Inferior parietal cortex (tissue), 1 donor: Measurements from ENCODE around the gene STX18.
"Not testable (repeated sequence)": the region's sequence is repeated elsewhere in the genome, so short reads cannot be mapped to it uniquely, and the experiment has no call there.

Experiments
- DNase-seq: peaks from one replicate; pipeline ENCODE4 v3.0.0-alpha.2; 2016; ENCODE audit errors: extremely low spot score

Gene STX18

DNA sequence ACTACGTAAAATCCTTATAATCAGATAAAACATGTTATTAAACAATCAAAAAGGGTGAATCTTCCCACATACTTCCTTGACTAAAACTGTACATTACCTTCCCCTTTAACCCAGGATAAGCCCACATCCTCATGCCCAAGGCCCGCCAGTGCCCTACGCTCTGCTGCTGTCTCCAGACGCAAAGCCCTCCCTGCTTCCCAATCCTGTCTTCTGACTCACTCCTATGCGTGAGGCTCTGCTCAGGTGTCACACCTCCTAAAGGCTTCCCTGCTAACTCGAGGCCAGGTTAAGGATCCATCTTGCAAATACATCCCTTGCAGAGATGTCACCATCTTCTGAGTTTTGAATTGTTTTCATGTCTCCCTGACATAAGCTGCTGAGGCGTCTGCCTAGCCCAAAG, 61.6 kb downstream of the STX18 start:
- DNase-seq, result no peak

DNA sequence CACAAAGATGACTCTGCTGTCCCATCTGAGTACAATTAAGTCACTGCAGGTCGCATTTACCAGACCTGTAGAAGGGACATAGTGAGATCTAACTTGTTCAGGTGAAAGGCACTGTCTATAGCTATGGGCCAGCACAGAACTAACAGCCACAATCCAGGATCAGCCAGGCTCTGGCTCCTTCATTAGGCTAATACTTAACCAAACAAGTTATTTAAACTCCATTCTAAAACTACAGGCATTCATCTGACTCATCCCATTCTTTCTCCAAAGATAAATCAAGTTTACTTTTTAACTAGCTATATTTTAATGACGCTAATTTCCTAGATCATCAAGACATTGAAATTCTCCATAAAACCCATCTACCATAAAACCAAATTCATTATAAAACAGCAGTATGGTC, 62.5 kb downstream of the STX18 start:
- no peak for DNase-seq

DNA sequence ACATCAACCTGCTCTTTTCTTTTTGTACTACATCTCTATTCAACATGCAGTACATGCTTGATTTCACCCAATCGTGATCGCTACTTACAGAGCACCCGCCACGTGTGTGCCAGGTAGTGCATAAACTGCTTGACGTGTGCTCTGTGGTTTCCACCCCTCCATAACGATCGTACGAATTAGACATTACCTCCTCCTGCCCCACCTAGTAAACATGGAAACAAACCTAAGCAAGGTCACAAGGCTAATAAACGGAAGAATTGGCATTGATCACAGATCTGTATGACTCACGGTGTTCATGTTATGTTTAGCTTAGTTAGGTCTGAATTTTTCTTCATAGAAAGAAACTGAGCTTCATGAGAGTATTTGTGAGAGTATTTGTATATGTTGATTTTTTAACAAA, 64.1 kb downstream of the STX18 start:
- DNase-seq, result no peak

DNA sequence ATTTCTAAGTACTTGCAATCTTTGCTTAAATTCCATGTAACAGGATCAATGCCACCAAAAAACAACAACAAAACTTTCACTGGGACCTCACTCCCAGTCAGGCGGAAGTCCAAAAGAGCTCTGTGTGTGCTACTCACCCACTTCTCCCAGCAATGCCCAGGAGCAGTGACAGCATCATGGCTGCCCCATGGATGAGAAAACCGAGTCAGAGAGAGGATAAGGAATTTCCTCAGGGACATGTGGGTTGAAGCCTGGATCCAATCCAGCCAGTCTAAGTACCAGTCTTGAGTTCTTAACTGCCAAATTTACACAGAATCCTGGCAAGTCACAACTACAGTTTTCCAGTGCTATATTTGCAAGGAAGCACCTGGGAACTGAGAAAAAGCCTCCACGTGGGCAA, 64.5 kb downstream of the STX18 start:
- no peak for DNase-seq

DNA sequence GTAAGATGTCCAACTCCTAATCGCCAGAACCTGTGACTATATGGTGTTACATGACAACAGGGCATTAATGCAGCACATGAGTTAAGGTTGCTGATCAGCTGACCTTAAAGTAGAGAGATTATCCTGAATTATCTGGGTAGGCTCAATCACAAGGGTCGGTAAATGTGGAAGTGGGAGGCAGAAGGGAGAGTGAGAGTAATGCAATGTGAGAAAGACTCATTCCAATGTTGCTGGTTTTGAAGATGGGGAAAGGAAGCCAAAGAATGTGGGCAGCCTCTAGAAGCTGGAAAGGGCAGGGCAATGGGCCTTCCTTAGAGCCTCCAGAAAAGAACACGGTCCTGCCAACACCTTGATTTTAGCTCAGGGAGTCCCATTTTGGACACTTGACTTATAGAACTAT, 67.4 kb downstream of the STX18 start:
- no peak for DNase-seq

DNA sequence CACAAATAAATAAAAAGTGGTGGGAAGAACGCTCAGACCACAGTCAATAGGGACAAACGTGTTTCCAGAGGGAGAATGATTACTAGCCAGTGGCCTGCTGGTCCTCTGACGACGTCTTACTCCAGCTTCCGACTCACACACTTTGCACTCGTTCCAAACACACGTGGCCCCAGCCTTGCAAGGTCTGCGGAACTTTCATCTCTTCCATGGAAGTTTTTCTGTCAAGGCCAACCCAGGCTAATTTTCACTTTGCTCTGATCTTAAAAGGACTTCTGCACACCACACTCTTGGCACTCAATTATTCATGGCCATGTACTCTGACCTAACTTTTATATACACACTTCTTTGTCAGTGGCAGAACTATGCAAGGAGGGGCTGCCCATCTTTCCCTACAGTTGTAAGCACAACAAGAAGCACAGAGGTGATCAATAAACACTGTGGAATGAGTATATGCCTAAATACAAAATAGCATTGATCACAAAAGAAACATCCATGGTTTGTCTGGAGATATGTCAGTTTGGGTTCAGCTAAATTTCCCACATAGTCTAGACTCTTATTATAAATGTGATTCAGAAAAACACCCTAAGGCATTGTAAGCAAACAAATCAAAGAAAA, 69.4 kb downstream of the STX18 start:
- DNase-seq, result no peak

DNA sequence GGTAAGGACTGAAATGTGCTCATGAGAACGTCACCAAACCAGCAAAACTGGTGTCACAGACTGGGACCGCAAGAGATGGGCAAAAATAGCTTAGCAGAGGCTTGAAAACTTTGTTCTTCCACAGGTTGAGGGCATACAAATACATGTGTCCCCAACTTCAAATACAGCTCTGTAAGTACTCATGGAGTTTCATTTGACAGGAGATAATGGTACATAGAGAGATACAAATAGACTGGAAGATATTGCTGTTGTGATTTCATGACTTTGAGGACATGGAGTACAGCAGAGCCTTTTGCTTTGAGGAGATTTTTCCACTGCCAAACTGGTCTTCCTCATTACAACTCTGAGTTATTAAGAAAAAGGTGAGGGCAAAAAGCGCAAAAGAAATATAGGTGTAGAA, 70.7 kb downstream of the STX18 start:
- no peak for DNase-seq

DNA sequence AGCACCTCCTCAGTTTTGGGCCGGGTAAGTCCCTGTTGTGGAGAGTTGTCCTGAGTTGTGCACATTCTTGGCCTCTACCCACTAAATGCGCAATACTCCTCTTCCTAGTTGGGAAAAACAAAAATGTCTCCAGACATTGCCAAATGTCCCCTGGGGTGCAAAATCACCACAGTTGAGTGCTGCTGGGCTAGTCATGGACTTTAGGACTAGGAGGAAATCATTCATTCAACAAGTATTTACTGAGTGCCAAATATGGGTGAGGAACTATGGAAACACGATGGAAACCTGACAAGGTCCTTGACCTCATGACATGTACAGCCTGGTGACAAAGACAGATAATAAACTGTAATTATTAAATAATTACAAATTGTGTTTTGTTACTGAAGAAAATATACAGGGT, 71.6 kb downstream of the STX18 start:
- no peak for DNase-seq

DNA sequence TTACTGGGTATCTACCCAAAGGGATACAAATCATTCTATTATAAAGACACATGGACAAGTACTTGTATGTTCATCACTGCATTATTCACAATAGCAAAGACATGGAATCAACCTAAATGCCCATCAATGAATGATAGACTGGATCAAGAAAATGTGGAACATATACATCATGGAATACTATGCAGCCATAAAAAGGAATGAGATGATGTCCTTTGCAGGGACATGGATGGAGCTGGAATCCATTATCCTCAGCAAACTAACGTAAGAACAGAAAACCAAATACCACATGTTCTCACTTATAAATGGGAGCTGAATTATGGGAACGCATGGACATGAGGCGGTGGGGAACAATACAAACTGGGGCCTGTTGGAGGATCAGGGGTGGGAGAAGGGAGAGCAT, 76.6 kb downstream of the STX18 start:
- not testable (repeated sequence) for DNase-seq

DNA sequence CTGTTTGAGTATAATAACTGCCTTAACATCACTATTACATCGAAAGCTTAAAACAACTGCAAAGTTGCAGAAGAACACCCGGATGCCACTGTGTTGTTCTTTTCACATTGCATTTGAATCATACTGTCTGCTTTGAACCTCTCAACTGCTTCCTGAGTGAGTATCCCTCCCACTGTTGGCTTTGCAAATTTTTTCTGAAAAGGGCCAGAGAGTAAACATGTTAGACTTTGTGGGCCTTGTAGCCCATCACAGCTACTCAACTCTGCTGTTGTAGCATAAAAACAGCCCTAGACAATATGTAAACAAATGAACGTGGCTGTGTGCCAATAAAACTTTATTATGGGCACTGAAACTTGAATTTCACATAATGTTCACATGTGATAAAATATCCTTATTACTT, 78.9 kb downstream of the STX18 start:
- DNase-seq, result no peak

DNA sequence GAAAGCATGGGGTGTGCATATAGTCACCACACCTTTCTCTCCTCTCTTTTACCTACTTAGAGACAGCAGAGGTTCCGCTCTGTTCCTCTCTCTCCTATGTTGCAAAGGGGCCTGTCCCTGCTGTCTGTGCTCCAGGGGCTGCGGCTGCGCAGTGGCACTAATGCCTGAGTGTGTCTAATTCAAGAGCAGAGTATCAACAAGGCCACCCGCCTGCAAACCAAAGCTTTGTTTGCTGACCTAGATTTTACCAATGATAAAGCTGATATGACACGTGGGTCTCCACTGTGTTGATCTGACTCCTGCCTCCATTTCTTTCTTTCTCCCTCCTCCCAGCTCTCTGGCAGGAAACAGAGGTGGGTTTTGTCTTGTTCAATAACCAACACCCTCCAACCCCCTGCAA, 80.0 kb downstream of the STX18 start:
- DNase-seq, result no peak

DNA sequence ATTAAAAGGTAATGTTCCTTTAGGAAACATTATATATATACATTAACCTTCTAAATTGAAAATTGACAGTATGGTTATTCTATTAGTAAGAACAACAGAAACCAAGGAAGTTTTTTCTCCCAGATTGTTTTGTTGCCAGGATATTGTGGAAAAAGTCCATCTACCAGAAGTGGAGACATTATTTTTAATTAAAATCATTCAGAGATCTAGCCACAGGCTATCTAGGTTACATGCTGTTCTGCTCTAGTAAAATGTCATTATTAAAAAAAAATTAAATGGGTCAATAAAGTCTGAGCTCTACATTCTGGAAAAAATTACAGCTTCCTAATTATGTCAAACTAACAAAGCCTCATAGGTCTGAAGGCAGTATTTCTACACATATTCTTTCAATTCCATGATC, 80.7 kb downstream of the STX18 start:
- no peak for DNase-seq

DNA sequence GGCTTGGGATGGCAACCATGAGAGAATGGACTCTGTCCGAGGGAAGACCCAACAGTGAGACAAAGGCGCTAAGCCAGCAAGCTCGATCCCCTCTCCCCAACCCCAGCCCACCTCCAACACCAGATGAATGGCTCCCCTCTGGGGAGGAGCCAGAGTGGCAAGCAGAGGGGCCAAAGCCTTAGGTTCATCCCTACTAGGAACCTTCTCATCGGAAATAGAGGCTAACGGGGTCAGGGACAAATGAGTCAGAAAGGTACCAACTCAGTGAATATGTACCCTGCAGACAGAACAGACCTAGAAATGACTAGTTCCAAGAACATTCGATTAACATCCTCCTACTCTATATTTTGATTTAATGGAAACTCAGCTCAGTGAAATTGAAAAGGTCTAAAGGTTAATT, 81.1 kb downstream of the STX18 start:
- no peak for DNase-seq

DNA sequence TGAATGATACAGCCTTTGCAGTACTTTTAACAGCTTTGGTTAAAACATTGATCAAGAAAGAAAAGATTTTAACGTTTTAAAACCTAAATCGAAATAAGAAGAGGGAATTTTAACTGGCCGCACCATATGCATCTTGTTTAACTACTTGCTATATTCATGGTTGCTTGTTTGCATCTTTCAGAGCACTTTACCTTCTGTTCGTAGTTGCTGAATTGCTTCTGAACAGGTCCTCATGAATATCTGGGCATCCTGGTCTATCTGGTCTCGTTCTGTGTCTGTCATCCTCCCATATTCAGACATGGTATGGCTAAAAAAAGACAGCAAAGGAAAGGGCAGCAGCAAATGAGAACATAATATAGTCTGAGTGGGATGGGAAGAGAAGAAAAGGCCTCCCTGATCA, 82.7 kb downstream of the STX18 start:
- DNase-seq, result no peak

DNA sequence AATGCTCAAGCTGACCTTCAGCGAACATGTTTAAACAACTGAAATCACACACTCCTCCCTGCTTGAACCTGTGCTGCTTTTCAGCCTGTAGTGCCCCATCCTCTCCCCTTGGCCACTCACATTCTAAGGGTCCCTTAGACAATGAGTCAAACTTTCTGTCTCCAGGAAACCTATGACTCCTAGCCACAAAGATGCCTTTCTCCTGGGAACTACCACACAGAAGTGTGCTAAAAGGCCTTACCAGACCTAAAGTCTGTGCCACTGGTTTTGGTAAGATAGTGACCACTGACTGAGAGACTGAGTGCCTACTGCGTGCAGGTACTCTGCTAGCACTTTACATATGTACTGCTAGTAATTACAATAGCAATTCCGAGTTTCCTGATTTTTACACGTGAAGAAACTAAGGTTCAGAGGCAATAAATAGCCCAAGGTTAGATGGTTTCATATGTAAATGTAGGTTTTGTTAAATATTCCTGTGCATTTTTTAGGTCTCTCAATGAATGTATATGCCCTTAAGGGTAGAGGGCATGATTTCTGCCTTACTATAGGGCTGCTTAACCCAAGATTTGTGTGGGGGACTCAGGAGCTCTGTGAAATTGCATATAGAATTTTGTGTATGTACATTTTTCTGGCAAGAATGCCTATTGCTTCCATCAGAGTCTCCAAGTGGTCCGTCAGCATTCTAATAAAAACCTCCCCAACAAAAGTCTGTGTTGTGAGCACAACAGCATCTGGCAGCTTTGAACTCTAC, 83.9 kb downstream of the STX18 start:
- no peak for DNase-seq

DNA sequence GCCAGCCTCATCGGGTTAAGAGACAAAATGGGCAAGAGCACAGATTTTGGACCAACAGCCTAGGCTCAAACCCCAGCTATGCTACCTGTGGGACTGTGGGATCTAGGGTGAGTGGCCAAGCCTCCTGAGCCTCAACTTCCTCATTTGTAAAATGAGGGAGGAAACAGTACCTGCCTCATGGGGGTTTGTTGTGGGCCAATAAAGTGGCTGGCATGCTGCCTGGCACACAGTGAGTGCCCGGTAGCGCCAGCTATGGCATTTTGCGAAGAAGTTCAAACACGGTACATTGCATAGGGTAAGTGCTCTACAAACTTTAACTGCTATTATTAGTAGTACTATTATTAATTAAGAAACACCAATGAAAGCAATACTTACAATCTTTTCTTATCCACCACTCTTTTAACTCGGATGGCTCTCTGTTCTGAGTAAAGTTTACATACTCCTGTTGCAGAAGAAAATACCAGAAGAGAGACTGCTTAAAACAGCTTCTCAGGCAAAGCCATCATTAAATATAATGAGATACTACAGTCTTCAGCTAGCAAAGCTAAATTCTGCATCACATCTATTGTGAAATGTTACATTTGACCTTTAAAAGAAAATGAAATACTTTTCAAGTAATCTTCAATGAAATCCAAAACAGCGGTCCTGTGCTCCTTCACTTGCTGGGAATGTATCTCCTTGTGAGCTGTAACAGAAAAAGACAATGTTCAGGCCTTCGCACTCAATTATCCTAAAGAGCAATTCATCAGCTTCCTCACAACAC, 84.9 kb downstream of the STX18 start:
- no peak for DNase-seq

DNA sequence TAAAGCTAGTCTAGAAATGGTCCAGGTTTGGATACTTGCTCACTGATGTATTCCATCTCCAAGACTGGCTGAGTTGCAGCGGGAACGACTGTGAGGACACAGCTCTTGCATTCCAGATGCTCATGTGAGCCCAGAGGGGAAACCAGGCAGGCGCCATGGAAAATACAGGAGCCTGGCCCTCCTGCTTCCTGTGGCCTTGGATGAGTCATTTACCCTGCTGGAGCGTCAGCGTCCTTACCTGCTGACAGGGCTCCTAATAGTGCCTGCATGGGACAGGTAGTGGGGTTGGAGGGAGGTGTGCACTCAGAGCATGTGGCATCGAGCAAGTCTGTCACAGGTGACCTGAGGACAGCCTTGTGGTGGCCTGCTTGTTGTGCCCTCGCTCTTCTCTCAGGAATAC, 85.5 kb downstream of the STX18 start:
- no peak for DNase-seq

DNA sequence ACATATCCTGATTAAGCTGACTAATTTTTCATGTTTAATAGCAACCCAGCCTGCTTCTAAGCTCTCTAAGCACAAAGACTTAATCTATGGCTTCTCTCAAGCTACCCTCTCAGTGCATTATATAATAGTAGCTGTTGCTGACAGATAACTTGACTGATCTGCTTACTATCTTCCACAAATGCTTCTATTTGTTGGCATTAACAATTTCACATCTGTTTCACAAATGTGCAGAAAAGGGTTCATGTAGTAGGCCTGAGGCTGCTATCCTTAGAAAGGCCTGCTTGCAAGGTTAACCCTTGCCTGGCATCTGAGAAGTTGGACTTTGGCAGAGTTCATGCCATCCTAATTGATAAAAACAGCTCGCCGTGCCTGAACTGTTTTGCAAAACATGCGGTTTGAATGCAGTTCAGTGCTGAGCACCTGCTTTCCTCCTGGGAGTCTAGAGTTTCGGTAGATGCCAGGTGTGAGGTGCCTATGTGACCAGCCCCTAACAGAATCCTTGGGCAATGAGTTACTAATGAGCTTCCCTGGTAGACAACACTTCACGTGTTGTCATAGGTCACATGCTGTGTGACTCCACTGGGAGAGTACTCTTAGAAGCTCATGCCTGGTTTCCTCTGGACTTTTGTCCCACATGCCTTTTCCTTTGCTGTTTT, 86.5 kb downstream of the STX18 start:
- DNase-seq, result no peak

DNA sequence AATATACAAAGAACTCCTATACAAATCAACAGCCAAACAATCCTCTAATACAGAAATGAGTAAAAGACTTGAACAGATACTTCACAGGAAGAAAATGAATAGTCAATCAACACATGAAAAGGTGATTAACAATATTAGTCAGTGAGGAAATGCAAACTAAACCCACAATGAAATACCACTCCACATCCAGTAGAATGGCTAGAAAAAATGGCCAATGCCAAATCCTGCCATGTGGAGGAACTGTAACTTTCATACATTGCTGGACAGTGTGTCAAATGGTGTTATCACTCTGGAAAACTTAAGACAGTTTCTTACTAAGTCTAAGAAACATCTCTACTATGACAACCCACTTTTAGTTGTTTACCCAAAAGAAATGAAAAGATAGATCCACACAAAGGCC, 95.4 kb downstream of the STX18 start:
- no peak for DNase-seq

DNA sequence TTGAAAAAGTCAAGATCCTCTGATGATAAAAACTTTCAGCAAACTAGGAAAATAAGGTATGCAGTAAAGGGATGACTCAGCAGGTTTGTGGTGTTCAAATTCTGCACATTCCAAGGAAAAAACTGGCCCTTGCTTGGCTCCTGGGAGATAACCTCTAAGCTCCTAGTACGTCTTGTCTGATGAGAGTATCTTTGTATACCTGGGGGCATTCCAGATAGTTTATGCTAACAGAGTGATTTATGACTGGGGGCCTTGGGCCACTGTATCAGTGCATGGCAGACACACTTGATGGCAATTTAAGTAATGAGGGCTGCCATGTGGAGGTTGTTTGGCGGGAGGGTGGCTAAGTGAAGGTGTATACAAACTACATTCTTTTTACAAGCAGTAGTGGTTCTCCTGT, 98.0 kb downstream of the STX18 start:
- no peak for DNase-seq

DNA sequence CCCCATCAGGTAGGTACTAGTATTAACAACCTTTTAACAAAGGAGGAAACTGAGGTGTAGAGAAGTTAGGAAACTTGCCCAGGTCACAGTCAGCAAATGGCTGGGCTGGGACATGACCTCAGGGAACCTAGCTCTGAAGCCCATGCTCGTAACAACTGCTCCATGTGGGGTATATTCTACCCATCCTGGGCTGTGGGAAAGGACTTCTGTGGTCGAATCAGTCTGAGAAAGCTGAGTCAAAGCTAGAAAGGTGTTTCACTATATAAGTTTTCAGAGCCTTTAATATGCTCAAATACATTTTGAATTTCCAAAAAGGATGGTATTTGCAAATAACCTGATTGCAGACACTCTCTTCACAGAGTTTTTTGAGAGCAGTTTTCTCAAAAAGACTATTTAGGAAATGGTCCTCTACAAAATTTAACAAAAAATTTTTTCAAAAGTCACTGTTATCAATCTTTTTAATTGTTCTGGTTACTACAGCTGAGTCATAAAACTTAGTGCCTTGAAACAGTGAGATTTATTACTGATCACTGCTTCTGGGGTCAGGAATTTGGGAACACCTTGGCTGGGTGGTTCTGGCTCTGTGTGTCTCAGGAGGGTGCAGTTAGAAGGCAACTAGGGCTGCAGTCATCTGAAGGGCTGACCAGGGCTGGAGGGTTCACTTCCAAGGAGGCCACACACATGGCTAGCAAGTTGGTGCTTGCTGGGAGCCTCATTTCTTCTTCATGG, 101.4 kb downstream of the STX18 start:
- DNase-seq, result no peak

DNA sequence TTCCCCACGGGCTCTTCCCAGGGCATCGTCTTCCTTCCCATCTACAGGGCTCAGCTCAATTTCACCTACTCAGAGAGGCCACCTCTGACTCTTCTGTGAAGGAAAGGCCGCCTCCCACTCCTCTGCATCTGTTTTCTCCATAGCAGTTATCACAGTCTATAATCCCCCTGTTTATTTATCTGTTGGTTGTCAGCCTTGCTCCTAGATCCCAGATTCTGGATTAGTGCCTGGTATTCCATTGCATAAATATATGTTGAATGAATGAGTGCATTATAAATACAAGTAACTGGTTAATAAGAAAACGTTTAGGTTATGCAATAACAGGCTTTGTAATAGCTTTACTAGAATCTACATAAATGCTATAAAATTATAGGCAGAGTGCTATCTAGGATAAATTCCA, 102.1 kb downstream of the STX18 start:
- DNase-seq, result no peak
